GM21576 (cell line): Measurements from ENCODE around the gene ANKS3.
"Not testable (repeated sequence)": the region's sequence is repeated elsewhere in the genome, so short reads cannot be mapped to it uniquely, and the experiment has no call there.

ENCODE experiments used
- ATAC-seq: cut with Tn5 transposase; IDR thresholded peaks from one replicate; pipeline ENCODE4 v1.9.1; 2021; ENCODE audit warnings: mild to moderate bottlenecking, moderate library complexity; ENCODE audit not compliant: unreplicated experiment

Gene ANKS3

DNA sequence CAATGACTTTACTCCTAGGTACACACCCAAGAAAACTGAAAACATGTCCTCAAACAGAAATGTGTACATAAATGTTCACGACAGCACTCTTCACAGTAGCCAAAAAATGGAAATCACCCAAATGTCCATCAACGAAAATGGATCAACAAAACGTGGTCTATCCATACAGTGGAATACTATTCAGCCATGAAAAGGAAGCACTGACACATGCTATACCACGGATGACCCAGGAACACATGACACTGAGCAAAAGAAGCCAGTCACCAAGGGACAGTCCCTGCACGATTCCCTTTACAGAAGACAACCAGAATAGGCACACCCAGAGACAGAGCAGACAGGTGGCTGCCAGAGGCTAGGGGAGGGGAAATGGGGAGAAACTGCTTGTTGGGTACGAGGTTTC, 21.6 kb upstream of the ANKS3 start:
- ATAC-seq, result no peak

DNA sequence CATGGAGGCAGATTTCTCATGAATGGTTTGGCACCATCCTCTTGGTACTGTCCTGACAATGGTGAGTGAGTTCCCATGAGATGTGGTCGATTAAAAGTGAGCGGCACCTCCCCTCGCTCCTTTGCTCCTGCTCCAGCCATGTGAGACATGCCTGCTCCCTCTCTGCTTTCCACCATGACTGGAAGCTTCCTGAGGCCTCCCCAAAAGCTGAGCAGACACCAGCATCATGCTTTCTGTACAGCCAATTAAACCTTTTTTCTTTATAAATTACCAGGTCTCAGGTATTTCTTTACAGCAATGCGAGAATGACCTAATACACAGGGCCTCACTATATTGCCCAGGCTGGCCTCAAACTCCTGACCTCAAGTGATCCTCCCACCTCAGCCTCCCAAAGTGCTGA, 20.8 kb upstream of the ANKS3 start:
- no peak for ATAC-seq

DNA sequence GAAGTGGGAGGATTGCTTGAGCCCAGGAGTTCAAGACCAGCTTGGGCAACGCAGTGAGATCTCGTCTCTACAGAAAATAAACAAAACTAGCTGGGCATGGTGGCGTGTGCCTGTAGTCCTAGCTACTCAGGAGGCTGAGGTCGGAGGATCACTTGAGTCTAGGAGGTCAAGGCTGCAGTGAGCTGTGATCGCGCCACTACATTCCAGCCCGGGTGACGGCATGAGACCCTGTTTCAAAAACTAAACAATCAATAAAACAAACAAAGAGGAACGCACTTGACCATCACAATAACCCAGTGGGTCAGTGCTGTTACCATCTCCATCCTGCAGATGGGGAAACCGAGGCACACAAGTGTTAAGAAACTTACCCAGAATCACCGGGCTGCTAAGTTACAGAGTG, 19.2 kb upstream of the ANKS3 start:
- no peak for ATAC-seq

- no peak for ATAC-seq
Measured at GRCh38 chr16:4752351-4753100, 18.5 kb upstream of the ANKS3 start.

GRCh38 chr16:4750896-4751295, 16.8 kb upstream of the ANKS3 start:
- ATAC-seq, result no peak

GRCh38 chr16:4749700-4750257, 15.7 kb upstream of the ANKS3 start:
- no peak for ATAC-seq

DNA sequence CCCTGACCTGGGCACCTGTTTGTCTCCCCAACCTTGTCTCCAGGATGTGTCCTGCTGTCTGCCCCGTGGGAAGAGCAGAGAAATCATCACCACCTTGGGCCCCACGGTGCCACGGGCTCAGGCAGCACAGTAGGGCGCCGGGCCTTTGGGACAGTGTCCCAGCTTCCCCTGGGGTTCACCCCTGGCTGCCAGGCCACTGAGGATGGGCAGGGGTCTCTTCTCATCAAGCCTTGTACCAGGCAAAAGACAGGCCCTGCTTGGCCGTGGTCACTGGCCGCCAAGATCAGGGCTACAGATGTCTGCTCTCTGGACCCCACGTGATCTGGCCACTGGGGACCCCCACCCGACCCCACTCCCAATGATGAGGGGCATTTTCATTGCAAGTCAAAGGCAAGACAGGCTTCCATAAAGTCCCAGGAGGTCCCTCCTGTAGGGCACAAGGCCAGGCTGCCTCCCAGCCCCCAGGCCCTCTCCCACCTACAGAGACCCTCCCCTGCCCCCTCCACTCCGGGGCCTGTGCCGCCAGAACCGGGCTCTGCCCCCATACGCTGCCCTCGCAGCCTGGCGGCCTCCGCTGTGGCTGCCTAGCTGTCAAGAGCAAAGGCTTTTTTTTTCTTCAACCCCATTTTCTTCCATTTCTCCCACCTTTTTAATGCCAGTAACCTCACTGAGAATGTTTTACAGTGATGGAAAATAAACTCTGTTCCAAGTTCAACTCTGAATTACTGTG, 14.8 kb upstream of the ANKS3 start:
- no peak for ATAC-seq

- no peak for ATAC-seq
Measured at GRCh38 chr16:4747906-4748681, 14.0 kb upstream of the ANKS3 start.

DNA sequence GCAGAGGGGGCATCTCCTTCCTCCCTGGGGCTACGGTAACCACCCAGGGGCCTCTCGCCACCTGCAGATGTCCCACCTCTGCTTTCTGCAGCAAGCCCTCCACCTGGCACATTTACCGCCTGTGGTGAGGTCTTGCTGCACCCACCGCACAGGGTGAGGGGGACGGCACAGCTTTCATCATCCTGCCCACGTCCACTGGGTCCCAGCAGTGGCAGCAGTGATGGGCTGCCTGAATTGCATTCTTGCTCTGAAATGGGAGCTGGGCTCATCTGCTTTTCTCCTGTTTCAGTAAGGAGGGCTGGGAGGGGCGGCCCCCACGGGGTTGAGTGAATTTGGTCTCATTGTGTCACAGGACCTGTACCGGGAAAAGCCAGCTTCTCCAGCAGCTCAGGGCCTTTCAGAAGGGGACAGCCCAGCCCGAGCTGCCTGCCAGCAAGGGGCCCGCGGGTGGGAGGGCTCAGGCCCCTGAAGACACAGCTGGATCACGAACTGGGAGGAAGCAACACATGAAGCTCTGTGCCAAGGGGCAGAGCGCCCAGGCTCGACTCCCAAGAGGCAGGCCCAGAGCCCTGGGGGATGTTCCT, 13.0 kb upstream of the ANKS3 start:
- no peak for ATAC-seq

DNA sequence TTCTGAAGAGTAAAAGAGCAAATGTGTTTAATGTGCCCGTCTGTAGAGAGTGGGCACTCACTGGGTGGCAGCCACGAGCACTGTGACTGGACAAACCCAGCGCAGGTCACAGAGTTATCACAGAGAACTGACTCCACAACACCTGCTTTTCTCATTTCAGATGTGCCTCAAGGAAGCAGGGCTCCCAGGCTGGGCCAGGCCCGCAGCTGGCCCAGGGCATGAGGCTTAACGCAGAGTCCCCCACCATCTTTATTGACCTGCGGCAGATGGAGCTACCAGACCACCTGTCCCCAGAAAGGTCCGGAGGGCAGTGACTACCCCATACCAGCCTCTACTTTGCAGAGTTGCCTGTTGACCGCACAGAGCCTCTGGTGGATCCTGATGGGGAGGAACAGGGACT, 12.1 kb upstream of the ANKS3 start:
- no peak for ATAC-seq

DNA sequence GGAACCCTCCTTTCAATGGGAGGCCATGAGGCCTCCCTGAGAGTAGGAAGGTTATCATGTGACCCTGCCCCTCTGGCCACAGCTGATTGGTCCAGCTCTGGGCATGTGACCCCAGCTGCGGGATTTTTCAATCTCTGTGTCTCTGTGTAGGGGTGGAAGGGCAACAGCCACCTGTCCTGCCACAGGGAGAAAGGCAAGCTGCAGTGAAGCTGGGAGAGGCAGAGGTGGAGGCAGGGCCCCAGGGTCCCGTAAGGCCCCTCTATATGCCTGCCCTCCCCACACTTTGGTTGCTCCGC, 11.2 kb upstream of the ANKS3 start:
- no peak for ATAC-seq

DNA sequence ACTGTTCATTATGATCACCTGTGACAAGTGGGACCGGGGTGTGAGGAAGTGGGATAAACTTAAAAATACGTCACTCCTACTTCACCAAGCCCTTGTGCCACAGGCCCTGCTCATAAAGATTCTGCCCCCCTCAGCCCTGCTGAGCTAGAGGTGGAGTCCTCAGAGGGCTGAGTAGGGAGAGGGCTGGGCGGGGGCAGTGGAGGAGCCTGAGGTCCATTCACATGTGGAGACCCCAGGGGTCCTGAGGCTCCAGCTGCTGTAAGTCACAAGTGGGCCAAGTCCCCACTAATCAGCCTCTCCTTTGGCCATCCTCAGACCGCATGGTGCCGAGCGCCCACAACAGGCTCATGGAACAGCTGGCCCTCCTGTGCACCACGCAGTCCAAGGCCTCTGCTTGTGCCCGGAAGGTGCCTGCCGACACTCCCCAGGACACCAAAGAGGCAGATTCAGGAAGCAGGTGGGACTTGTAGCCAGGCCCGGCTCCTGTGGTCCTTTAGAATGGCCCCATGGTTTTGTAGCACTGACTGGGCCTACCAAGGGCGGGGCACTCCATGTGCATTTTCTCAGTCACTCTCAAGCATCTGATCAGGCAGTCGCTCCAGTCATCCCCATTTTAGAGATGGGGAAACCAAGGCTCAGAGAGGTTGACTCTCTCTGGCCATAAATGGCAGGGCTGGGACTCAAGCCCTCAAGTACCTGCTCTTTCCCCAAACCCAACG, 10.6 kb upstream of the ANKS3 start:
- ATAC-seq, result no peak

DNA sequence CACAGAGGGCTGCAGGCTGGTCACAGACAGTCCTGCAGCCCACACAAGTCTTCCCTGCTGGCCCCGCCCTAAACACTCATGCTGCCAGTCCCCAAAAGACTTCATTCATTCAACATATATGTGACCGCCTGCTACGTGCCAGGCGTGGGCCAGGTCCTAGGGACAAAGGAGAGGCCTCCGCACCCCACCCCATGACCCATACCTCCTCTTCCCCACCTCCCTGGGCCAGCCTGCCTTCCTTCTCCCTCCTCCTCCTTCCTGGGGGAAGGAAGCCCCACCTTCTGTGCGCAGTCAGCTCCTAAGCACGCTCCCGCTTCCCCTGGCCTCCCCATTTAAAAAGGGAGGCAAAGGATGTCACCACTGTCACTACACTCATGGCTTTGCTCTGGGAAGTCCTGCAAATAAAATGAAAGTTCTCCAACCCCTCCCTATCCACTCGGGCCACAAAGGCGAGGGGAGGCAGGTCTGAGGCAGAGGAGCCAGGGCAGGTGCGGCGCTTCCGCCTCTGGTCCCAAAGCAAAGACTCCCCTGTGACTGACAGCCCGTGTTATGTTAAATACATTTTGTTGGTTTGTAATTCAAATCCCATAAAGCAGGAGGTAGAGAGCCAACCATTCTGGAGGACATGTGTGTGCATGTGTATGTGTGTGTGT, 9.3 kb upstream of the ANKS3 start:
- no peak for ATAC-seq

DNA sequence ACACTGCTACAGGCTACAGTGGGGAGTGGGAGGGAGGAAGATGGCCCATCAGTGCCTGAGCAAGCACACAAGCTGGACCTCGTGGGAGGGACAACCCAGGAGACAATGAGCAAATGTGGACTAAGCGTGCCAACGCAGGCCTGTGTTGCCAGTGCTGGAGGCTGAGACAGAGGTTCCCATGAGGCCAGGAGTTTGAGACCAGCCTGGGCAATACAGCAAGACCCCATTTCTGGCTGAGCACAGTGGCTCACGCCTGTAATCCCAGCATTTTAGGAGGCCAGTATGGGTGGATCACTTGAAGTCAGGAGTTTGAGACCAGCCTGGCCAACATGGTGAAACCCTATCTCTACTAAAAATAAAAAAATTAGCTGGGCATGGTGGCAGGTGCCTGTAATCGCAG, 4.3 kb upstream of the ANKS3 start:
- not testable (repeated sequence) for ATAC-seq

GRCh38 chr16:4737545-4737944, 3.5 kb upstream of the ANKS3 start:
- ATAC-seq, result no peak

DNA sequence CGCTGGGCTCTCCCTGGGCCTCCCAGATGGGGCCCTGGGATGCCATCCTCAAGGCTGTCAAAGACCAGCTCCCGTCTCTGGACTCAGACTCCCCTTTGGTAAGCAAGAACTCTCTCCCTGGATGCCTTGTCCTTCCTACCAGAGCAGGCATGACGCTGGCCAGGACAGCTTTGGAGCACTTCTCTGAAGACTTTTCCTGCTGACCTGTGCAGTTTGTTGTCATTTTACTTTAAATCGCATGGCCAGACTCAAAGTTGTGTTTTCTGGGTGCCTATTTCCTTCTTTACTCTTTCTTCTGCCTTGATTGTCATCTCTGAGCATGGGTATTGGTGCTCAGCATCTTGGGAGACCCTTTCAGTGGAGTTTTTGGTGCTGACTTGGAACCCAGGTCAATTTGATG, 2.5 kb upstream of the ANKS3 start:
- no peak for ATAC-seq

- peak; percentile 49 for ATAC-seq
Measured at GRCh38 chr16:4734730-4735535, 862 bp upstream of the ANKS3 start.

- ATAC-seq, result peak; percentile 14
Measured at GRCh38 chr16:4733747-4734062, 366 bp downstream of the ANKS3 start.

DNA sequence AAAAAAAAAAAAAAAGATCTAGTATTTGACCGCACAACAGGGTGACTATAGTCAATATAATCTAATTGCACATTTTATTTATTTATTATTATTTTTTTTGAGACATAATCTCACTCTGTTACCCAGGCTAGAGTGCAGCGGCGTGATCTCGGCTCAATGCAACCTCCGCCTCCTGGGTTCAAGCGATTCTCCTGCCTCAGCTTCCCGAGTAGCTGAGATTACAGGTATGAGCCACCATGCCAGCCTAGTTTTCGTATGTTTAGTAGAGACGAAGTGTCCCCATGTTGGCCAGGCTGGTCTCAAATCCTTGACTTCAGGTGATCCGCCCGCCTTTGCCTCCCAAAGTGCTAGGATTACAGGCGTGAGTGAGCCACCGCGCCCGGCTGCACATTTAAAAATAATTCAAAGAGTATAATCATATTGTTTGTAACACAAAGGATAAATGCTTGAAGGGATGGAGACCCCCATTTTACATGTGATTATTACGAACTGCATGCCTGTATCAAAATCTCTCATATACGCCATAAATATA, 794 bp downstream of the ANKS3 start:
- ATAC-seq, result no peak
